Left cardiac atrium (tissue), 4 donors: ENCODE measurements around the gene ZNF30. TPM values are rescaled to one million over a fixed set of nuclear protein-coding genes. Genes with fewer than 3 reads are reported as not detected.
"Not testable (repeated sequence)": the region's sequence is repeated elsewhere in the genome, so short reads cannot be mapped to it uniquely, and the experiment has no call there.

ENCODE experiments used
- ATAC-seq, 2 donors: fragments of 200-7000 bp; cut with Tn5 transposase; one replicate each; pipeline ENCODE4 v1.9.1; 2020; ENCODE audit warnings: mild to moderate bottlenecking in 2 of 2, moderate library complexity in 2 of 2
- DNase-seq: peaks from one replicate; pipeline ENCODE4 v3.0.0-alpha.2; 2020
- intact Hi-C, 2 donors: fragments of 100-400 bp; cut with DNase I; formaldehyde crosslinking; loops; one replicate each; pipeline versions ENCODE4 v1.14.1 to v1.15.1; 2022 to 2023
- long read RNA-seq: library from polyadenylated mRNA; unstranded; transcript quantifications from one replicate; pipeline ENCODE4 v2.0.0, GENCODE V29; 2021
- total RNA-seq, 2 donors: library from RNA; stranded (reverse); fragmentation: NEBNext Ultra II Directional; extraction: Animal tissue kit (Norgen Biotek cat#: 25700); gene quantifications; one replicate each; pipeline ENCODE4 v1.2.1, GENCODE V29; 2021
- donor health status: DM: no; HTN: yes; CAD: no.
- donor health status: DM: no; HTN: yes; CAD: no; lungs with severe emphysema.
- donor health status: DM: yes; HTN: yes; CAD: no.
- donor health status: Dilated cardiomyopathy.

Gene ZNF30
- total RNA-seq: 1 to 10 TPM; 1.4 to 2.6 TPM
- long read RNA-seq, partial matches to known transcripts: 0 of 6 reads
- long read RNA-seq, other reads (novel, unspliced or antisense): 1 of 6 reads

DNA sequence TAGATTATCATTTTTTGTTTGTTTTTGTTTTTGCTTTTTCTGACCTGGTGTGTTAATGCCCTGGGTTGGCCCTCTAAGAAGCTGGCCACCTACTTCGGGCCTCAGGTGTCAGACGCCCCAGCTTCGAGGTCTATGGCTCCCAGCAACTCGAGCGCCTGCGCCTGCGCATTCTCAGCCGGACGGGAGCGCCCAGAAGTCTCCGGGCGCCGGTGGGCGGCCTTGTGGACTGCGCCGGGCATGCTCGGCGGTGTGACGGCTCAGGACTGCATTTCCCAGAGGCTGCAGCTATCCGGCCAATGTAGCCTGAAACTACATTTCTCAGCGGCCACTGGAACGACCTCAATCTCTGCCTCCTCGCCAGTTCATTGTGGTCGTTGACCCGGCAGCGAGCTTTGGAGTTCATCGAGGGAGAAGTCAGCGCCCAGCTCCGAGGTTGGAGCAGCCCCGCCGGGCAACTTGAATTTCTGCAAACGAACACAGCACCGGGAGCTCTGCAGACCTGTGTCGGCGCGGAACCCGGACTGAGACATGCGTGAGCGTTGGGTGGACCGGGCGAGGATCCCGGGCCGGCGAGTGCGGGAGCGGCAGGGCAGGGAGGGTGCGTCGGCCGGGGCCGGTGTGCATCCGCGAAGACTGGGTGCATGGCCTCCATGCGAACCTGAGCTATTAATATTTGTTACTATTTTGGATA lies at the start of gene ZNF30:
Gene ZNF30, plus strand, starts transcription at position 219 of the 691 bp plus-strand sequence. CDS start 3,045 bp downstream, outside the sequence.
- ATAC-seq (peak; percentile 100), DNase-seq (peak; percentile 95)
- intact Hi-C loops: loop anchor here in 1 of 2 donors (2.0 kb wide), 1 partner anchor 192 kb away; the partner anchor contains the start of gene ZNF181

DNA sequence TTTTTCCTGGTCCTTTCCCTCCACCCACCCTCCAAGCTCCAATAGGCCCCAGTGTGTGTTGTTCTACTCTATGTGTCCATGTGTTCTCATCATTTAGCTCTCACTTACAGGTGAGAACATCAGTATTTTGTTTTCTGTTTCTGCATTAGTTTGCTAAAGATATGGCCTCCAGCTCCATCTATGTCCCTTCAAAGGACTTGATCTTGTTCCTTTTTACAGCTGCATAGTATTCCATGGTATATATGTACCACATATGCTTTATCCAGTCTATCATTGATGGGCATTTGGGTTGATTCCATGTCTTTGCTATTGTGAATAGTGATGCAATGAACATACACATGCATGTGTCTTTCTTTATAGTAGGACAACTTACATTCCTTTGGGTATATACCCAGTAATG lies 47.1 kb upstream of the ZNF30 start:
- intact Hi-C loops: no loop called here
- DNase-seq (no peak), ATAC-seq (no peak)

DNA sequence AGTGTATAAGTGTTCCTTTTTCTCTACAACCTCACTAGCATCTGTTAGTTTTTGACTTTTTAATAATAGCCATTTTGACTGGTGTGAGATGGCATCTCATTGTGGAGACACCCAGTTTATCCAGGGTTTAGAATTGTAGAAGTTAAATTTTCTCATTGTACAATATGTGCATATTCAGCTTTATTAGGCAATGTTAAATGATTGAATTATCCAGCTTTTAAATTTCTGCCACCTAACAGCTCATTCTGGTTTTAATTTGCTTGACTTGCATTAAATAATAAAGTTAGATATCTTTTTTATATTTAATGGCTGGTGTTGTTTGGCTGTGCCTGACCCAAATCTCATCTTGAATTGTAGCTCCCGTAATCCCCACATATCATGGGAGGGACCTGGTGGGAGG lies 46.7 kb upstream of the ZNF30 start:
- ATAC-seq (no peak), DNase-seq (no peak)
- intact Hi-C loops: no loop called here

DNA sequence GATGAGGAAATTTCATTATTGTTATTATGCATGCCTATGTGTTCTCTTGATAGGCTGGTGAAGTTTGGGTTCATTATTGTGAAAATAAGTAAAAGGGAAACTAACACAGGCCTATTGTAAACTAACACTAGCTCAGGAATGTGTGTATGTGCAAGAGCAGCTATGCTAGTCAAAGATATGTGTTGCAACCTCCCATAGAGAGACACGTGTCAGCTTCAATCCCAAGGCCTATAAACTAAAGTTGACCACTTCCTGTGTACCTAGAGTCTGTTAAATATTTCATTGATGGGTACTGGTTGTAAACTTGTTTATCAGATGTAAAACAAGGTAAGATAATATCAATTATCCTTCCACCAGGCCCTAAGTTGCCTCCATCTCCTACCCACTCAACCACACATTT lies 44.7 kb upstream of the ZNF30 start:
- DNase-seq: no peak
- intact Hi-C loops: no loop called here
- no peak for ATAC-seq

DNA sequence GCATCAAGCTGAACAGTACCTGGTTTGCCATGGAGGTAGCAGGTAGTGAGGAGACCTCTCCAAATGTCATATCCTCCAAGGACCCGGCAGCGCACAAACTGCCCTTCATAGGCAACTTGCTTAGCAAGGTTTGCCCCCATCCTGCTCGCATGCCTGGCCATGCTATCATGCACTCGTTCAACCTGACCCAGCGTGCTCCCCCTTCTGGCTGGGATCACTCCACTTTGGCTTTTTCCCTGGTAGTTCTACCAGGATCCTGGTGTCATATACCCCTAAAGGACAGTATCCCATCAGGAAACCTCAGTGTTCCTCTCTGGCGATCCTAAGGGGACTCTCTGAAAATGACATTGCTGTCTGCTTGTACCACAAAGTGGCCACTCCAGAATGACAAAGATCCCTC lies 38.6 kb upstream of the ZNF30 start:
- ATAC-seq (no peak), DNase-seq (no peak)
- intact Hi-C loops: no loop called here

DNA sequence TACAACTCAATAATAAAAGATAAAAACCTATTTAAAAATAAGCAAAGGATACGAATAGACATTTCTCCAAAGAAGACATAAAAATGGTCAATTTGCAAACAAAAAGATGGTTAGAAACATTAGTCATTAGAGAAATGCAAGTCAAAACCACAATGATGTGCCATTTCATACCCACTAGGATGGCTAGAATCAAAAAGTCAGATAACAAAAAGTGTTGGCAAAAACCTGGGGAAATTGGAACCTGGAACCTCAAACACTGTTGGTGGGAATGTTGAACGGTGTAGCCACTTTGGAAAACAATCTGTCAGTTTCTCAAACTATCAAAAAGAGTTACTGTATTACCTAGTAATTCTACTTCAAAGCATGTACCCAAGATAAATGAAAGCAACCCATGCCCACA lies 26.5 kb upstream of the ZNF30 start:
- ATAC-seq: no peak
- no peak for DNase-seq
- intact Hi-C loops: no loop called here

DNA sequence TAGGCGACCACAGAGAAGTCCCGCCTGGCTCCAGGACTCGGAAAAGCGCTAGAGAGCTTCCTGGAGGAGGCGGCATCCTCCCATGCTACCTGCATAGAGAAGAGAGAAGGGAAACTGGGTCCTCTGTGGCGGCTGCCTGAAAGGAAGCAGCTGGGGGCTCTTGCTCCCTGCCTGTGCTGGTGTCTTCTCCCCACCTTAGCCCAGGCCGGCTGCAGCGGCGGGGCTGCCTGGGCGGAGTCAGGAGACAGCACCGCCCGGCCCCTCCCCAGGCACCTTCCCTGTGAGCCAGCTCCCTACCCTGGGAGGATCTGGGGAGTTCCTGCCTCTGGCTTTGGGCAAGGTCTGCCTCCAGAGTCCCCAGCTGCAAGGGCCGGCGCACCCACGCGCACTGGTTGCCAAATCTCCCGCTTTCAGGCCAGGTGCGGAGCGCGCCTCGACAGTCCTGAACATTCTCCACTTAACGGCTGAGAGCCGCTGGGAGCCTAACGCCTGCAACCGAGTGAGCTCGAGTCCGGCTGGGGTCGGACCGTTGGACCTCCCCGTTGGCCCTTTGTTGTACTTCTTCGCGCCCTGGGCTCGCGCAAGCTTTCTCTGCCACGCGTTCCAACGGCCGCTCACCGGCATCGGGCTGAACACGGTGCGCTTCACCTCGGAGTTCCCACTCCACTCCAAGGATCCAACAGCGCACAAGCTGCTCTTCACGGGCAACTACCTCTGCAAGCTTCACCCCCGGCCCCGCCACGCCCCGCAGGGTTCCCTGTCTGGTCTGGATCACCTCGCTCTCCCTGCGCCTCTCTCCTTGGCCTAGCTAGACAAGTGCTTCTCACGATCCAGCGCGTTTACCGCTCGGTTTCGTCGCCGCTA lies 21.8 kb upstream of the ZNF30 start:
- intact Hi-C loops: no loop called here
- ATAC-seq: peak in 1 of 2 donors; percentile 24
- no peak for DNase-seq

DNA sequence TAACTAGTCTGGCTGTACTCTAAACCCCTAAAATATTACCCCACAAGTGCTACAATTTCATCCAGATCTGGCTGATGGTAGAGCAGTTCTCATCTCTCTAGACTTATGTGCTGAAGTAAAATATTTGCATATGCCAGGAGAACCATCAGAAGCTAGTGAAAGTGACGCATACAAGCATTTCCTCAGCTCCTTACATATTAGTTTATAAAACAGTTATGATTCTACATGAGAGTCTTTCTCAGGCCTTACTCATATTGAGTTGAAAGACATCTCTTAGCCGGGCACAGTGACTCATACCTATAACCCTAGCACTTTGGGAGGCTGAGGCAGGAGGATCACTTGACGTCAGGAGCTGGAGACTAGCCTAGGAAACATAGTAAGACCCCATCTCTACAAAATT lies 15.9 kb upstream of the ZNF30 start:
- no peak for DNase-seq
- intact Hi-C loops: no loop called here
- ATAC-seq: no peak

DNA sequence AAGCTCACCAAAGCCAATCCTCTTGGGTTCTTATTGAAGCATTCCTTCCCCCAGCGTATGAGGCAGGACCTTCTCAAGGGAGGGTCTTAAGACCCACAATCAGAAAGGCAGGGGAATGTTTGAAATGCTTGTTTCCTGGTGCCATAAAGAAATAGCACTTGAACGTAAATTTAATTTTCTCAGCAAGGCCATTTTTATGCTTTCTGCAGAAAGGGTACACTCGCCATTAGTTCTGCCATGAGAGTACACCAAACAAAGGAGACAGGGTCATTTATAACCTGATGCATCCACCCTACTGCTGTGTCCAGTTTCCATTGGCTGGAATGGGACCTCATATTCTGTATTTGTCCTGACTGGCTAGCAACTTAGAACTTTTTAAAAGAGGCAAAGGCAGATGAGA lies 9.6 kb upstream of the ZNF30 start:
- DNase-seq, ATAC-seq, intact Hi-C loops: not testable (repeated sequence)

DNA sequence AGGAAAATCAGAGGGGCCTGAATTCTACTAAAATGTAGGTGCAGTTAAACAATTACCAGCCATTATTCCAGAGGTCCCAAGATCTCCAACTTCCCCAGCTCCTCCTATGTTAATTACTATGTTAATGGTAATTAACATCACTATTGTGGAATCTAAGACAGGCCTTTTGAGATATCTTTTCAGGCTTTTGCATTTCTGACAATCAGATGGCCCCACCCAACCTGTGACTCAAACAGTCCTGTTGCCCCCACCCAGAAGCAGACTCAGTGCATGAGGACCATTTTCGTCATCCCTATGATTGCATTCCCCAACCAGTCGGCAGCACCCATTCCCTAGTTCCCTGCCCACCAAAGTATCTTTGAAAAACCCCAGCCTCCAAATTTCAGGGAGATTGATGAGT lies 8.5 kb upstream of the ZNF30 start:
- no peak for ATAC-seq
- no peak for DNase-seq
- intact Hi-C loops: no loop called here

DNA sequence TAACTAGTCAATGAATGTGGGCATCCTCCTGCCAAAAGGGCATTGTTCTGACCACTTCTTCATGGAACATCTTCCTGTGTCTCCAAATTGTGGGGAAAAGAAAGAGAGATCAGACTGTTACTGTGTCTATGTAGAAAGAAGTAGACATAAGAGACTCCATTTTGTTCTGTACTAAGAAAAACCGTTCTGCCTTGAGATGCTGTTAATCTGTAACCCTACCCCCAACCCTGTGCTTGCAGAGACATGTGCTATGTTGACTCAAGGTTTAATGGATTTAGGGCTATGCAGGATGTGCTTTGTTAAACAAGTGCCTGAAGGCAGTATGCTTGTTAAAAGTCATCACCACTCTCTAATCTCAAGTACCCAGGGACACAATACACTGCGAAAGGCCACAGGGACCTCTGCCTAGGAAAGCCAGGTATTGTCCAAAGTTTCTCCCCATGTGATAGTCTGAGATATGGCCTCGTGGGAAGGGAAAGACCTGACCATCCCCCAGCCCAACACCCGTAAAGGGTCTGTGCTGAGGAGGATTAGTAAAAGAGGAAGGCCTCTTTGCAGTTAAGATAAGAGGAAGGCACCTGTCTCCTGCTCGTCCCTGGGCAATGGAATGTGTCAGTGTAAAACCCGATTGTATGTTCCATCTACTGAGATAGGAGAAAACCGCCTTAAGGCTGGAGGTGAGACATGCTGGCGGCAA lies 6.5 kb upstream of the ZNF30 start:
- DNase-seq, ATAC-seq, intact Hi-C loops: not testable (repeated sequence)

DNA sequence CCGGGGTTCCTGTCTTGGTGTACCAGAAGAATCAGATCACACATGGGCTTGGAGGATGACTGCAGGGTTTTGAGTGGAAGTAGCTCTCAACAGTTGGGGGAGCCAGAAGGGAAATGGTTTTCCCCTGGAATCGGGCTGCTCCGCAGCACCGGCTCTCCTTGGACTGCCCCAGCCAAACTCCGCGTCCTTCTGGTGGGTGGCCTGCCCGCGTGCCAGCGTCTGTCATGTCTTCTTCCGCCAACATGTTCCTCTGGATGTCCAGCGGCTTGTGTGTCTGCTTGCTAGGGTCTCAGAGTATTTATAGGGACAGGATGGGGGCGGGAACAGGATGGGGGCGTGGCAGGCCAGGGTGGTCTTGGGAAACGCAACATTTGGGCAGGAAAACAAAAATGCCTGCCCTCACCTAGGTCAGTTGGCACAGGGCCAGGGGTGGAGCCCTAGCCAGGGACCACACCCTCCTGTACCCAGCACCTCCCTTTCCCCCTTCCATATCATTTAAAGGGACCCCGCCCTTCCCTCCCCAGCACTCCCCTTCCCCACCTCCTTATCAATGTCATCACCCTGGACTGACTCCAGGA lies 1.3 kb upstream of the ZNF30 start:
- ATAC-seq (no peak), DNase-seq (no peak)
- intact Hi-C loops: no loop called here

DNA sequence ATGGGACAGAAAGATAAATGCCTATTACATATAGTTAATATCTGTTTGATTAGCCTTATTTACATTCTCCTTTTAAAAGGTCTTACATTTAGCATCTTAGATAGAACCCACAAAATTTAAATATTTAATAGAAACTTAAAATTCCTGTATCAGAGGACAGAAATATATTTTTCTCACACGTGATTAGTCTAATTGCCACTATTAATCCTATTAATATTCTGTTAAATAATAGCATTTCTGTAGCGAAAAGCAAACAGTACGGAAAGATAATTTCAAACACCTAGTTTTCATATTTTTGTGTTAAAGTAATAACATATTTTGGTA lies 380 bp upstream of the ZNF30 start:
- intact Hi-C loops: loop anchor here in 1 of 2 donors (2.0 kb wide), 1 partner anchor 192 kb away; the partner anchor contains the start of gene ZNF181
- DNase-seq: no peak
- ATAC-seq: no peak

DNA sequence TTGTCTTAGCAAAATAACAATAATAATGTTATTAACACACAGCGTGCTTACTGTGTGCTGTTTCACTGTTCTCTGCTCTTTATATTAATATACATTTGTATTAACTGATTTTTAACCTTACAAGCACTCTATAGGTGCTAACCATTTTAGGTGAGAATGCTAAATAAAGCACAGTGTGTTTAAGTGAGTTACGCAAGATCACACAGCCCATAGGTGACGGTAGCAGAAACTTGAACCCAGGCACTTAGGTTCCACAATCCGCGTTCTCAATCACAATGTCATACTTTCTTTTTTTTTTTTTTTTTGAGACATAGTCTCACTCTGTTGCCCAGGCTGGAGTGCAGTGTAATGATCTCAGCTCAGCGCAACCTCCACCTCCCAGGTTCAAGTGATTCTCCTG lies 5.8 kb downstream of the ZNF30 start:
- no peak for ATAC-seq
- intact Hi-C loops: no loop called here

DNA sequence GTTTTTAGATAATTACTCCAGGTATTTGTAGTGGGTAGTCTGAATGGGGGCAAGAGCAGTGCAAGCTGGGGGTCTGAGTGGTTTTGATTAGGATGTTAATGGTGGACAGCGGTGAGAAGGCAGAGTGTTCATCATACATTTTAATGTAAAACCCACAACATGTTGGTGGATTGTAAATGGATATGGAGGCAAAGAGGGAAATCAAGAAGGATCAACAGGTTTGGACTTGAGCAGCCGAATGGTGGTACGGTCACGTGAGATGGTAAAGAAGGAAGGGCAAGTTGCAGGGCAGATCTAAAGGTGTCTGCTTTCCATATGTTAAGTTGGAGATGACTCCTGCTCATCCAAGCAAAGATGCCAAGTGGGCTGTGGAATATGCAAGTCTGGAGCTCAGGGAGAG lies 9.5 kb downstream of the ZNF30 start:
- ATAC-seq (no peak), DNase-seq (no peak)
- intact Hi-C loops: no loop called here

More for the DNA sequence above, 5.8 kb downstream of the ZNF30 start:
- DNase-seq: no peak

DNA sequence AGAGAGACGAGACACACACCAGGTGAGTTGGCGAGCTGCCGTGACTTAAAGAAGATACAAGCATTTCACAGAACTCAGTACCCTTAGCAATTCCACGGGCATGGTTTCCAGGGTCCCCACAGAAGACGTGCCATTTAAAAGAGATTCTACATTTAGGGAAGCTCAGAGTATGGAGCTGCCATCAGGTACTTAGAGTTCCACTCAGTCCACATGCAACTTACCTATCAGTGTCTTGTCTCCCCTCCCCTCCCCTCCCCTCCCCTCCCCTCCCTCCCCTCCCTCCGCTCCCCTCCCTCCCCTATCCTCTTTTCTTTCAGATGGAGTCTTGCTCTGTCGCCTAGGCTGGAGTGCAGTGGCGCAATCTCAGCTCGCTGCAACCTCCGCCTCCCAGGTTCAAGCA lies 12.2 kb downstream of the ZNF30 start:
- ATAC-seq: no peak
- no peak for DNase-seq
- intact Hi-C loops: no loop called here

DNA sequence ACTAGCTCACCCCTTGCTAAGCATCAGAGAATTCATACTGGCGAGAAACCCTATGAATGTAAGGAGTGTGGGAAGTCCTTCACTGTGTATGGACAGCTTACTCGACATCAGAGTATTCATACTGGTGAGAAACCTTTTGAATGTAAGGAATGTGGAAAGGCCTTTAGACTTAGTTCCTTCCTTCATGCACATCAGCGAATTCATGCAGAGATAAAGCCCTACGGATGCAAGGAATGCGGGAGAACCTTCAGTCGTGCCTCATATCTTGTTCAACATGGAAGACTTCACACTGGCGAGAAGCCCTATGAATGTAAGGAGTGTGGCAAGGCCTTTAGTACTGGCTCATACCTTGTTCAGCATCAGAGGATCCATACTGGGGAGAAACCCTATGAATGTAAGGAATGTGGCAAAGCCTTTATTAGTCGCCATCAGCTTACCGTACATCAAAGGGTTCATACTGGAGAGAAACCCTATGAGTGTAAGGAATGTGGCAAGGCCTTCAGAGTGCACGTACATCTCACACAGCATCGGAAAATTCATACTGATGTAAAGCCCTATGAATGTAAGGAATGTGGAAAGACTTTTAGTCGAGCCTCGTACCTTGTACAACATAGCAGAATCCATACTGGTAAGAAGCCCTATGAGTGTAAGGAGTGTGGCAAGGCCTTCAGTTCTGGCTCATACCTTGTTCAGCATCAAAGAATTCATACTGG lies 17.3 kb downstream of the ZNF30 start:
- no peak for DNase-seq
- intact Hi-C loops: no loop called here
- no peak for ATAC-seq

DNA sequence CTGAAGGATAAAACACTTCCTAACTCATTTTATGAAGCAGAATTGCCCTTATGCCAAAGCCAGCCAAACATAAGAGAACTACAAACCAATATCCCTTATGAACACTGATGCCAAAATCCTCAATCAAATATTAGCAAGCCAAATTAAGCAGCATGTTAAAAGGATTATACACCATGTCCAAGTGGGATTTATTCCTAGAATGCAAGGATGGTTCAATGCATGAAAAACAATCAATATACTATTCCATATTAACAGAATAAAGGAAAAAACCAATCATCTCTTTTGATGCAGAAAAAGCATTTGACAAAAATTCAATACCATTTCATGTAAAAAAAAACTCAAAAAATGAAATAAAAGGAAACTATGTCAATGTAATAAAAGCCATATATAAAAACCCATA lies 26.4 kb downstream of the ZNF30 start:
- no peak for DNase-seq
- intact Hi-C loops: no loop called here
- ATAC-seq: no peak
